Measurements from ENCODE around the gene CHST9. TPM values are rescaled to one million over a fixed set of nuclear protein-coding genes. Genes with fewer than 3 reads are reported as not detected.

CHST9 gene
- total RNA-seq, 2 donors from 2014 or later = 10.3 to 19.3 TPM

GRCh38 chr18:27014841-27015240 is 170.3 kb downstream of the CHST9 start:
- intact Hi-C loops (cut with DNase I) = no loop called here
- H3K4me3 ChIP-seq = no peak overlapping the region
- H3K9me3 ChIP-seq = no peaks in the 10 kb centered on the region
- TF ChIP-seq POLR2A (IDR thresholded peaks at IDR 0.05) = no peak
- TF ChIP-seq POLR2AphosphoS5 (IDR thresholded peaks at IDR 0.05) = no peak
- TF ChIP-seq, protein P1, sequence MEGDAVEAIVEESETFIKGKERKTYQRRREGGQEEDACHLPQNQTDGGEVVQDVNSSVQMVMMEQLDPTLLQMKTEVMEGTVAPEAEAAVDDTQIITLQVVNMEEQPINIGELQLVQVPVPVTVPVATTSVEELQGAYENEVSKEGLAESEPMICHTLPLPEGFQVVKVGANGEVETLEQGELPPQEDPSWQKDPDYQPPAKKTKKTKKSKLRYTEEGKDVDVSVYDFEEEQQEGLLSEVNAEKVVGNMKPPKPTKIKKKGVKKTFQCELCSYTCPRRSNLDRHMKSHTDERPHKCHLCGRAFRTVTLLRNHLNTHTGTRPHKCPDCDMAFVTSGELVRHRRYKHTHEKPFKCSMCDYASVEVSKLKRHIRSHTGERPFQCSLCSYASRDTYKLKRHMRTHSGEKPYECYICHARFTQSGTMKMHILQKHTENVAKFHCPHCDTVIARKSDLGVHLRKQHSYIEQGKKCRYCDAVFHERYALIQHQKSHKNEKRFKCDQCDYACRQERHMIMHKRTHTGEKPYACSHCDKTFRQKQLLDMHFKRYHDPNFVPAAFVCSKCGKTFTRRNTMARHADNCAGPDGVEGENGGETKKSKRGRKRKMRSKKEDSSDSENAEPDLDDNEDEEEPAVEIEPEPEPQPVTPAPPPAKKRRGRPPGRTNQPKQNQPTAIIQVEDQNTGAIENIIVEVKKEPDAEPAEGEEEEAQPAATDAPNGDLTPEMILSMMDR (IDR thresholded peaks at IDR 0.05) = no peak
- no peaks in the 10 kb centered on the region for H3K4me1 ChIP-seq (replicated peaks)
- no peaks in the 10 kb centered on the region for H3K27me3 ChIP-seq (replicated peaks; ENCODE audit: insufficient read depth)
- no peak overlapping the region for H3K27ac ChIP-seq
- no peak for DNase-seq (ENCODE audit: low spot score)
- 70% methylated on average over 1 of the region's 1 CpG for WGBS
- no peaks in the 10 kb centered on the region for H3K36me3 ChIP-seq

- 98% methylated on average over 2 of the region's 2 CpGs for WGBS
Observed at GRCh38 chr18:27010784-27011183, 174.3 kb downstream of the CHST9 start.

DNA sequence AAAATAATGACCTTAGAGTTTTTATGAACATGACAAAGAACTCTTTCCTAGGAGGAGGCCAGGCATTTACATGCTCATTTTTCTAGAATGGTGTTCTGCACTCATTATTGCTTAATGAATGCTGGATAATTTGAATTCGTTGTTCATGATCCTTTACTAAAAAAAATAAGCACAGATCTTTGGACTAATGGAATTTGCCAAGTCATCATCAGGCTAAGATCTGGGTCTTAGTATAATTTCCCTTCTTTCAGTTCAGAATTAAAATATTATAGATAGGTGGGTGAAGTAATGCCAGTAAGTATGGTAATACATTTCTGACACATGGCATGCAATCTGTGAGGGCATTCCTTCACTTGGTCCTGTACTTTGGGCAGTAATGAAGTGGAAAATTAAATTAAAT is 175.8 kb downstream of the CHST9 start:
- Histone ChIP-seq H3K4me3 (no peak overlapping the region), H3K27me3 (replicated peaks; ENCODE audit: insufficient read depth) (no peaks in the 10 kb centered on the region), H3K36me3 (no peaks in the 10 kb centered on the region), H3K9me3 (no peaks in the 10 kb centered on the region), H3K27ac (no peak overlapping the region), H3K4me1 (replicated peaks) (no peaks in the 10 kb centered on the region)
- intact Hi-C loops (cut with DNase I) = no loop called here
- TF ChIP-seq POLR2A (IDR thresholded peaks at IDR 0.05) (no peak), POLR2AphosphoS5 (IDR thresholded peaks at IDR 0.05) (no peak)
- TF ChIP-seq, protein P1 (IDR thresholded peaks at IDR 0.05) = no peak
- WGBS = 91% methylated on average over 1 of the region's 1 CpG
- DNase-seq (ENCODE audit: low spot score) = no peak

More at GRCh38 chr18:27010784-27011183, 174.3 kb downstream of the CHST9 start:
- Histone ChIP-seq H3K27me3 (replicated peaks; ENCODE audit: insufficient read depth) (no peaks in the 10 kb centered on the region), H3K36me3 (no peaks in the 10 kb centered on the region), H3K4me1 (replicated peaks) (no peaks in the 10 kb centered on the region), H3K27ac (no peak overlapping the region), H3K9me3 (no peaks in the 10 kb centered on the region), H3K4me3 (no peak overlapping the region)
- DNase-seq (ENCODE audit: low spot score) = no peak
- no peak for TF ChIP-seq POLR2AphosphoS5 (IDR thresholded peaks at IDR 0.05)
- intact Hi-C loops (cut with DNase I) = no loop called here

DNA sequence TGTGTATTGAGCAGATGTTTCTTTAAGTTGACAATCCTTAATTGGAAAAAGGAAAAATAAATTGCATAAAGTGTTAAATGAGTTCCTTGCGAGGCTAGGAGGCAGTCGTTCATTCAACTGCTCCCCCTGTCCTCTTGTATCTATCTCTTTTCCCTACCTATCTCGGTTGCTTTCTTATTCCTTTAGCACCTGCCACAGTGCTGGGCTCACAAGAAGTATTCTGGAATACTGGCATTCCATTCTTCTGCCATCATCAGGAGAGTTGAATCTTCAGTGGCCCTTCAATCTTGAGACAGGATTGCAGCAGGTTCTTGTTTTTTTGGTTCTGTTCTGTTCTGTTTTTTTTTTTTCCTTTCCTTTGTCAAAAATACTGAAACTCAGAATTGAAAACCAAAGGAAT is 176.5 kb downstream of the CHST9 start:
- Histone ChIP-seq H3K27me3 (replicated peaks; ENCODE audit: insufficient read depth) (no peaks in the 10 kb centered on the region), H3K4me1 (replicated peaks) (no peaks in the 10 kb centered on the region), H3K27ac (no peak overlapping the region), H3K9me3 (no peaks in the 10 kb centered on the region), H3K4me3 (no peak overlapping the region), H3K36me3 (no peaks in the 10 kb centered on the region)
- TF ChIP-seq POLR2A (IDR thresholded peaks at IDR 0.05) = no peak
- TF ChIP-seq, protein P1 (IDR thresholded peaks at IDR 0.05) = no peak
- no peak for TF ChIP-seq POLR2AphosphoS5 (IDR thresholded peaks at IDR 0.05)
- 71% methylated on average over 3 of the region's 3 CpGs for WGBS
- intact Hi-C loops (cut with DNase I) = no loop called here
- DNase-seq (ENCODE audit: low spot score) = no peak

- no peaks in the 10 kb centered on the region for H3K9me3 ChIP-seq
- H3K4me3 ChIP-seq = no peak overlapping the region
- 35% methylated on average over 2 of the region's 2 CpGs for WGBS
- H3K27ac ChIP-seq = no peak overlapping the region
- H3K27me3 ChIP-seq (replicated peaks; ENCODE audit: insufficient read depth) = no peaks in the 10 kb centered on the region
- no peaks in the 10 kb centered on the region for H3K36me3 ChIP-seq
- DNase-seq (ENCODE audit: low spot score) = no peak
- TF ChIP-seq, protein P1 (IDR thresholded peaks at IDR 0.05) = no peak
- no peak for TF ChIP-seq POLR2A (IDR thresholded peaks at IDR 0.05)
- no peak for TF ChIP-seq POLR2AphosphoS5 (IDR thresholded peaks at IDR 0.05)
- intact Hi-C loops (cut with DNase I) = no loop called here
- no peaks in the 10 kb centered on the region for H3K4me1 ChIP-seq (replicated peaks)
Observed at GRCh38 chr18:27007880-27008279, 177.2 kb downstream of the CHST9 start.

Data from prostate gland (tissue), 2 donors.